ENCODE measurements around the gene ZKSCAN2. TPM values are rescaled to one million over a fixed set of nuclear protein-coding genes. Genes with fewer than 3 reads are reported as not detected.

The ZKSCAN2 gene
- total and polyA plus RNA-seq, 8 donors = 0.45 to 5.3 (median 0.92) TPM; not detected in 1

DNA sequence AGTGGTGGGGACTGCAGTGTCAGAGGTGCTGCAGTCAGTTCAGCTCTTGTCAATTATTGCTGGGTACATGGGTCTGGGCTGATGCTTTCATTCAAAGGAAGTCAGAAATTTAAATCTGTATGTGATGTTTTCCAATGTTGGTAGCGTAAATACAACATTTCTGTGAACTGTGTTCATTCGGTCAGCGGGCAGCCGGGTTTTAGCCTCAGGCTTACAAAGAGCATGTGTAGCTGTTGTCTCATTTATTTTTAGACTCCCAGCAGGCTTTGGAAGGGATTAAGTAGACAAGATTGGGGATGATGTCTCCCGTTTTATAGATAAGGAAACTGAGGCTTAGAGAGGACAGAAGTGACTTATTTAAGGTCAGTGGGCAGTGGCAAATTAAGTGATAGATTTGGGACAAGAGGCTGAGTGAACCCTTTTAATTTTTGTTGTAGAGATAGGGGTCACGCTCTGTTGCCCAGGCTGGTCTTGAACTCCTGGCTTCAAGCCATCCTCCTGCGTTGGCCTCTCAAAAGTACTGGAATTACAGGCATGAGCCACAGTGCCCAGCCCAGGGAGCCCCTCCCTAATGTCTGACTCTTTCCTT lies 32.8 kb downstream of the ZKSCAN2 start:
- Histone ChIP-seq H3K4me3 (no peak overlapping the region), H3K4me1 (peaks cover 0 to 11% (median 0%) of the 10 kb centered on the region in 4 donors), H3K27me3 (no peaks in the 10 kb centered on the region), H3K36me3 (no peaks in the 10 kb centered on the region), H3K27ac (no peak overlapping the region), H3K9me3 (no peaks in the 10 kb centered on the region)
- 71 to 76% (median 76%) methylated on average over 7 of the region's 7 CpGs for WGBS, 5 donors
- no peak for TF ChIP-seq EP300 (IDR thresholded peaks at IDR 0.05)
- TF ChIP-seq POLR2A (IDR thresholded peaks at IDR 0.05) = no peak
- no peak for TF ChIP-seq POLR2AphosphoS5 (IDR thresholded peaks at IDR 0.05)
- TF ChIP-seq, protein P1, sequence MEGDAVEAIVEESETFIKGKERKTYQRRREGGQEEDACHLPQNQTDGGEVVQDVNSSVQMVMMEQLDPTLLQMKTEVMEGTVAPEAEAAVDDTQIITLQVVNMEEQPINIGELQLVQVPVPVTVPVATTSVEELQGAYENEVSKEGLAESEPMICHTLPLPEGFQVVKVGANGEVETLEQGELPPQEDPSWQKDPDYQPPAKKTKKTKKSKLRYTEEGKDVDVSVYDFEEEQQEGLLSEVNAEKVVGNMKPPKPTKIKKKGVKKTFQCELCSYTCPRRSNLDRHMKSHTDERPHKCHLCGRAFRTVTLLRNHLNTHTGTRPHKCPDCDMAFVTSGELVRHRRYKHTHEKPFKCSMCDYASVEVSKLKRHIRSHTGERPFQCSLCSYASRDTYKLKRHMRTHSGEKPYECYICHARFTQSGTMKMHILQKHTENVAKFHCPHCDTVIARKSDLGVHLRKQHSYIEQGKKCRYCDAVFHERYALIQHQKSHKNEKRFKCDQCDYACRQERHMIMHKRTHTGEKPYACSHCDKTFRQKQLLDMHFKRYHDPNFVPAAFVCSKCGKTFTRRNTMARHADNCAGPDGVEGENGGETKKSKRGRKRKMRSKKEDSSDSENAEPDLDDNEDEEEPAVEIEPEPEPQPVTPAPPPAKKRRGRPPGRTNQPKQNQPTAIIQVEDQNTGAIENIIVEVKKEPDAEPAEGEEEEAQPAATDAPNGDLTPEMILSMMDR (IDR thresholded peaks at IDR 0.05) = no peak
- DNase-seq = no peak
- intact Hi-C loops (cut with DNase I; ENCODE audit: low total_unique reads) = loop anchor here (5.0 kb wide), 1 partner anchor 168 kb away; no protein-coding TSS in a partner anchor

- Histone ChIP-seq H3K27ac (no peak overlapping the region), H3K4me3 (no peak overlapping the region), H3K36me3 (no peaks in the 10 kb centered on the region), H3K4me1 (peaks cover 0 to 11% (median 0%) of the 10 kb centered on the region in 4 donors), H3K9me3 (no peaks in the 10 kb centered on the region), H3K27me3 (no peaks in the 10 kb centered on the region)
- 73 to 95% (median 84%) methylated on average over 6 of the region's 6 CpGs for WGBS, 5 donors
- DNase-seq = no peak
- TF ChIP-seq POLR2AphosphoS5 (IDR thresholded peaks at IDR 0.05) = no peak
- TF ChIP-seq EP300 (IDR thresholded peaks at IDR 0.05) = no peak
- TF ChIP-seq, protein P1 (IDR thresholded peaks at IDR 0.05) = no peak
- TF ChIP-seq POLR2A (IDR thresholded peaks at IDR 0.05) = no peak
- intact Hi-C loops (cut with DNase I; ENCODE audit: low total_unique reads) = no loop called here
Measured at GRCh38 chr16:25223964-25224363, 33.7 kb downstream of the ZKSCAN2 start.

- no peaks in the 10 kb centered on the region for H3K36me3 ChIP-seq
- H3K9me3 ChIP-seq = no peaks in the 10 kb centered on the region
- WGBS, 5 donors = 76 to 82% (median 80%) methylated on average over 8 of the region's 8 CpGs
- no peak overlapping the region for H3K4me3 ChIP-seq
- H3K27ac ChIP-seq = no peak overlapping the region
- peaks cover 0 to 11% (median 0%) of the 10 kb centered on the region in 4 donors for H3K4me1 ChIP-seq
- TF ChIP-seq POLR2AphosphoS5 (IDR thresholded peaks at IDR 0.05) = no peak
- TF ChIP-seq, protein P1 (IDR thresholded peaks at IDR 0.05) = no peak
- TF ChIP-seq POLR2A (IDR thresholded peaks at IDR 0.05) = no peak
- TF ChIP-seq EP300 (IDR thresholded peaks at IDR 0.05) = no peak
- DNase-seq = no peak
- H3K27me3 ChIP-seq = no peaks in the 10 kb centered on the region
- intact Hi-C loops (cut with DNase I; ENCODE audit: low total_unique reads) = no loop called here
Measured at GRCh38 chr16:25222959-25223358, 34.7 kb downstream of the ZKSCAN2 start.

GRCh38 chr16:25219070-25219737 lies 38.4 kb downstream of the ZKSCAN2 start:
- TF ChIP-seq POLR2A (IDR thresholded peaks at IDR 0.05) (no peak), POLR2AphosphoS5 (IDR thresholded peaks at IDR 0.05) (no peak), EP300 (IDR thresholded peaks at IDR 0.05) (no peak)
- TF ChIP-seq, protein P1 (IDR thresholded peaks at IDR 0.05) = no peak

More at GRCh38 chr16:25219070-25219737, 38.4 kb downstream of the ZKSCAN2 start:
- Histone ChIP-seq H3K4me1 (no peaks in the 10 kb centered on the region), H3K27me3 (no peaks in the 10 kb centered on the region), H3K27ac (no peak overlapping the region), H3K36me3 (no peaks in the 10 kb centered on the region), H3K9me3 (no peaks in the 10 kb centered on the region), H3K4me3 (no peak overlapping the region)
- peak in 1 of 2 donors; percentile 38 for DNase-seq
- 54 to 73% (median 55%) methylated on average over 2 to 3 of the region's 3 CpGs for WGBS, 5 donors
- intact Hi-C loops (cut with DNase I; ENCODE audit: low total_unique reads) = no loop called here

Data from stomach (tissue), 9 donors.